ENCODE results near the gene CABLES1. TPM values are rescaled to one million over a fixed set of nuclear protein-coding genes. Genes with fewer than 3 reads are reported as not detected.

CABLES1 gene
- total and polyA plus RNA-seq, 3 donors from 2014 or later: 6.2 to 15.8 (median 12.0) TPM

GRCh38 chr18:23257686-23258565 lies 122.6 kb downstream of the CABLES1 start:
- DNase-seq: no peak
- WGBS, 2 donors: 82 to 85% methylated on average over 25 of the region's 25 CpGs
- TF ChIP-seq CTCF (IDR thresholded peaks at IDR 0.05): no peak
- TF ChIP-seq POLR2A (IDR thresholded peaks at IDR 0.05): no peak
- no peaks in the 10 kb centered on the region for H3K36me3 ChIP-seq (ENCODE audit: low read depth, missing control alignments)
- intact Hi-C loops (cut with DNase I; ENCODE audit: low total_unique reads): no loop called here
- no peaks in the 10 kb centered on the region for H3K27me3 ChIP-seq
- H3K4me3 ChIP-seq: no peak overlapping the region
- no peaks in the 10 kb centered on the region for H3K9me3 ChIP-seq
- H3K4me1 ChIP-seq: peaks cover 12% of the 10 kb centered on the region
- no peak overlapping the region for H3K27ac ChIP-seq

GRCh38 chr18:23258566-23259469 lies 123.5 kb downstream of the CABLES1 start:
- intact Hi-C loops (cut with DNase I; ENCODE audit: low total_unique reads): no loop called here
- no peaks in the 10 kb centered on the region for H3K27me3 ChIP-seq
- DNase-seq: no peak
- TF ChIP-seq CTCF (IDR thresholded peaks at IDR 0.05) (no peak), POLR2A (IDR thresholded peaks at IDR 0.05) (no peak)
- peak overlapping the region in 1 of 2 donors; percentile 80 for H3K27ac ChIP-seq
- no peak overlapping the region for H3K4me3 ChIP-seq
- H3K4me1 ChIP-seq: peaks cover 12% of the 10 kb centered on the region
- no peaks in the 10 kb centered on the region for H3K9me3 ChIP-seq
- WGBS, 2 donors: 87 to 89% methylated on average over 15 of the region's 15 CpGs
- H3K36me3 ChIP-seq (ENCODE audit: low read depth, missing control alignments): no peaks in the 10 kb centered on the region

- H3K27ac ChIP-seq: peak overlapping the region; percentile 31 to 80
- no peaks in the 10 kb centered on the region for H3K36me3 ChIP-seq (ENCODE audit: low read depth, missing control alignments)
- H3K9me3 ChIP-seq: no peaks in the 10 kb centered on the region
- peak; percentile 66 for DNase-seq
- no peak for TF ChIP-seq CTCF (IDR thresholded peaks at IDR 0.05)
- no peak for TF ChIP-seq POLR2A (IDR thresholded peaks at IDR 0.05)
- WGBS, 2 donors: 32 to 35% methylated on average over 20 to 21 of the region's 21 CpGs
- H3K4me1 ChIP-seq: peaks cover 12% of the 10 kb centered on the region
- intact Hi-C loops (cut with DNase I; ENCODE audit: low total_unique reads): no loop called here
- no peak overlapping the region for H3K4me3 ChIP-seq
- H3K27me3 ChIP-seq: no peaks in the 10 kb centered on the region
Observed at GRCh38 chr18:23259701-23260681, 124.7 kb downstream of the CABLES1 start.

- no peak for DNase-seq
- Histone ChIP-seq H3K36me3 (ENCODE audit: low read depth, missing control alignments) (no peaks in the 10 kb centered on the region), H3K27me3 (no peaks in the 10 kb centered on the region), H3K27ac (no peak overlapping the region), H3K9me3 (no peaks in the 10 kb centered on the region), H3K4me3 (no peak overlapping the region), H3K4me1 (peaks cover 12% of the 10 kb centered on the region)
- intact Hi-C loops (cut with DNase I; ENCODE audit: low total_unique reads): no loop called here
- WGBS, 2 donors: 87 to 90% methylated on average over 7 of the region's 7 CpGs
- TF ChIP-seq CTCF (IDR thresholded peaks at IDR 0.05): no peak
- no peak for TF ChIP-seq POLR2A (IDR thresholded peaks at IDR 0.05)
Observed at GRCh38 chr18:23260926-23261590, 125.8 kb downstream of the CABLES1 start.

Data from testis (tissue), 3 donors.